ENCODE data around the gene SNED1. TPM values are rescaled to one million over a fixed set of nuclear protein-coding genes. Genes with fewer than 3 reads are reported as not detected.

The SNED1 gene
- total and polyA plus RNA-seq, 4 donors, result 0.65 to 18.1 (median 2.8) TPM

DNA sequence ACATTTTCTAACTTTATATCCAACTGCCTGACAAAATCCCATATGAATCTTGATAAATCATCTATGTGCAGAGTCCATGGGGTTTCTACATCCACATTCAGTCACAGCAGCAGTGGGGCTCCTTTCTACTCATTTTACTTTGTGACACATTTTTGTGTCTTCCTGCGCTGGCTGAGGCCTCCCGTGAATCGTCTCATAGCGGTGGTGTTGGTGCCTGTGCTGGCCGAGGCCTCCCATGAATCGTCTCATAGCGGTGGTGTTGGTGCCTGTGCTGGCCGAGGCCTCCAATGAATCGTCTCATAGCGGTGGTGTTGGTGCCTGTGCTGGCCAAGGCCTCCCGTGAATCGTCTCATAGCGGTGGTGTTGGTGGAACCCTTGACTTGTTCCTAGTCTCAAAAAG is 17.0 kb downstream of the SNED1 start (continued):
- no peak for TF ChIP-seq ATF3 (IDR thresholded peaks at IDR 0.05)

DNA sequence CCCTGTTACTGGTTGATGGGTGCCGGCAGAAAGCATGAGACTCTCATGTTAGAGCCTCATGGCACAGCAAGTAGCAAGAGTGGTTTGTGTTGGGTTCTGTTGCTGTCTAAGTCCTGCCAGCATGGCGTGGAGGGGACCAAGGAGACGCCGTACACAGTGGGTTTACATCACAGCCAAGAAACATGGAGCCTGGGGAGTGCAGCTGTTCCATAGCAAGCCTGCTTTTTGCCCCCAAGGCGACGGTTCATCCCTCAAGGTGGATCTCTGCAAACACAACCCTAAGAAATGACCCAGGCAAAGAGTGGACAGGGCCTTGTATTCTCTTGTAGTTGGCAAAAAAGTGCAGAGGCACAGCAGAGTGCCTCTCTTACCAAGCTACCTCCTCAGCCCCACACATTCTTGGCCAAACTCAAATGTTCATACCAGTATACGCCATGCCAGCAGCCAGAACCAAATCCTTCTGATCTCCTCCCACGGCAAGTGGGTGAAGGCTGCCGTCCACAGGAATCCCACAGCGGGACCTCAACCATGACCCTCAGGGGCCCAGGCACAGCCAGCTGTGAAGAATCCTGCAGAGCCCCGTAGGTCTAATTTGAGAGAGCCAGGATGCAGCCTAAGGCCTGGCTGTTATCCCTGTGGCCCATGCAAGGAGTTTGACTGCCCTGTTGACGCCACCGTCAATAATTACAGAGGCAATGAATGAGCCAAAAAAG is 19.0 kb downstream of the SNED1 start:
- Histone ChIP-seq H3K9me3 (ENCODE audit: control insufficient read depth in 4 of 4, low read length in 3 of 4) (no peaks in the 10 kb centered on the region), H3K9ac (ENCODE audit: low read depth in 1 of 2, low read length in 2 of 2) (no peak overlapping the region), H3K4me1 (ENCODE audit: control insufficient read depth in 4 of 4, insufficient read depth in 4 of 4, low read length in 3 of 4) (no peaks in the 10 kb centered on the region), H3K4me3 (ENCODE audit: low read depth in 1 of 3, low read length in 3 of 3) (no peak overlapping the region), H3K36me3 (ENCODE audit: control insufficient read depth in 4 of 4, insufficient read depth in 3 of 4, low read depth in 1 of 4, low read length in 3 of 4) (peaks cover 0 to 15% (median 4%) of the 10 kb centered on the region in 4 donors), H3K27me3 (ENCODE audit: control insufficient read depth in 4 of 4, insufficient read depth in 4 of 4, low read length in 3 of 4) (no peaks in the 10 kb centered on the region), H3K27ac (ENCODE audit: low read depth in 1 of 2, low read length in 2 of 2) (no peak overlapping the region)
- peak; percentile 10 for DNase-seq (ENCODE audit: low spot score)
- WGBS, result 95% methylated on average over 13 of the region's 13 CpGs
- TF ChIP-seq YY1 (IDR thresholded peaks at IDR 0.05), result no peak
- TF ChIP-seq CTCF (IDR thresholded peaks at IDR 0.05; ENCODE audit: low read depth, low read length, missing input control), result no peak
- no peak for TF ChIP-seq RXRA (IDR thresholded peaks at IDR 0.05)
- no peak for TF ChIP-seq TAF1 (conservative IDR thresholded peaks at IDR 0.05)
- no peak for TF ChIP-seq HNF4A (conservative IDR thresholded peaks at IDR 0.05)
- no peak for TF ChIP-seq NR2F2 (IDR thresholded peaks at IDR 0.05)

DNA sequence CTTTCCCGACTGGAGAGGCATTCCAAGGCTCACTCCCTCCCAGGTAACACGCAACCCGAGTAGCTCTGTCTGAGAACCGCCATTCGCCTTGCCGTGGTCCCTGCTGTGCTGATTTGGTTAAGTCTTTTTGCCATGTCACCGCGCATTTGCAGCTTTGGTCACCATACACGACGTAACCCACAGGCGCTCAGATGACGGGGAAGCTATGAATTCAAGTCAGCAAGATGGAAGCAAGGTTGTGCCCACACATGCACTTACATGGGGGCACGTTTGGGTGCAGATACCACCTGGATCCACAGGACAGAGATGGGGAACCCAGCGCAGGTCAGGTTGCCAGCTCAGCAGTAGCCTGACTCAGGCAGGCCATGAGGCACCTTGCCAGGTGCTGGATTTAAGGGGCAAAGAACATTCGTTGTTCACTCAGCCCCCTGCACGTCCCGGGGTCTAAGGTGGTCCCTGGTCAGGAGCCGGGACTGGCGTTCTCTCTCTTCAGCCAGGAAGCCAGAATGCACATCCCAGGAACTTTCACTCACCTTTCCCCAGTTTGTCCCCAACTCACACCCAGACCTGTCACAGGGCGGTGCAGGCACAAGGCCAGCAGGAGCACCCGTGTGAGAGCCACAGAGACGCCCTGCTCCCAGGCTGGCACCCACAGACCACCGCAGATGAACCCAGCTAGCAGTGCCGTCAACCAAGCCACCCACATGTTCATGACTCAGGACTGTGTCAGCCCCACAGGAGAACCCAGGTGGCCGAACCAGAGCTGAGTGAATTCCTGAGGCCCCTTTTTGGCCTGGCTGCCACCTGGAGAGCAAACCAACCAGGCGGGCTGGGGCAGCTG is 19.9 kb downstream of the SNED1 start:
- DNase-seq (ENCODE audit: low spot score), result no peak
- 94% methylated on average over 26 of the region's 26 CpGs for WGBS

More for the DNA sequence above, 19.9 kb downstream of the SNED1 start:
- no peak overlapping the region for H3K9ac ChIP-seq (ENCODE audit: low read depth in 1 of 2, low read length in 2 of 2)
- TF ChIP-seq MAX (IDR thresholded peaks at IDR 0.05), result no peak
- no peak for TF ChIP-seq RXRA (IDR thresholded peaks at IDR 0.05)
- TF ChIP-seq SP1 (IDR thresholded peaks at IDR 0.05), result no peak
- no peak for TF ChIP-seq REST (IDR thresholded peaks at IDR 0.05)
- TF ChIP-seq NR2F2 (IDR thresholded peaks at IDR 0.05), result no peak
- TF ChIP-seq CTCF (IDR thresholded peaks at IDR 0.05; ENCODE audit: low read depth, low read length, missing input control), result no peak
- TF ChIP-seq, protein P1, sequence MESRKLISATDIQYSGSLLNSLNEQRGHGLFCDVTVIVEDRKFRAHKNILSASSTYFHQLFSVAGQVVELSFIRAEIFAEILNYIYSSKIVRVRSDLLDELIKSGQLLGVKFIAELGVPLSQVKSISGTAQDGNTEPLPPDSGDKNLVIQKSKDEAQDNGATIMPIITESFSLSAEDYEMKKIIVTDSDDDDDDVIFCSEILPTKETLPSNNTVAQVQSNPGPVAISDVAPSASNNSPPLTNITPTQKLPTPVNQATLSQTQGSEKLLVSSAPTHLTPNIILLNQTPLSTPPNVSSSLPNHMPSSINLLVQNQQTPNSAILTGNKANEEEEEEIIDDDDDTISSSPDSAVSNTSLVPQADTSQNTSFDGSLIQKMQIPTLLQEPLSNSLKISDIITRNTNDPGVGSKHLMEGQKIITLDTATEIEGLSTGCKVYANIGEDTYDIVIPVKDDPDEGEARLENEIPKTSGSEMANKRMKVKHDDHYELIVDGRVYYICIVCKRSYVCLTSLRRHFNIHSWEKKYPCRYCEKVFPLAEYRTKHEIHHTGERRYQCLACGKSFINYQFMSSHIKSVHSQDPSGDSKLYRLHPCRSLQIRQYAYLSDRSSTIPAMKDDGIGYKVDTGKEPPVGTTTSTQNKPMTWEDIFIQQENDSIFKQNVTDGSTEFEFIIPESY (IDR thresholded peaks at IDR 0.05), result no peak
- no peak for TF ChIP-seq HNF4A (conservative IDR thresholded peaks at IDR 0.05)
- no peak for TF ChIP-seq JUND (IDR thresholded peaks at IDR 0.05)
- TF ChIP-seq TAF1 (conservative IDR thresholded peaks at IDR 0.05), result no peak
- no peak for TF ChIP-seq ATF3 (IDR thresholded peaks at IDR 0.05)
- TF ChIP-seq FOXA1 (IDR thresholded peaks at IDR 0.05), result no peak
- TF ChIP-seq HNF4G (IDR thresholded peaks at IDR 0.05), result no peak
- TF ChIP-seq EGR1 (IDR thresholded peaks at IDR 0.05; ENCODE audit: low read depth in 2 of 2), result no peak
- TF ChIP-seq YY1 (IDR thresholded peaks at IDR 0.05), result no peak
- TF ChIP-seq RAD21 (IDR thresholded peaks at IDR 0.05), result no peak
- TF ChIP-seq FOXA2 (IDR thresholded peaks at IDR 0.05), result no peak
- H3K9me3 ChIP-seq (ENCODE audit: control insufficient read depth in 4 of 4, low read length in 3 of 4), result no peaks in the 10 kb centered on the region
- no peak overlapping the region for H3K27ac ChIP-seq (ENCODE audit: low read depth in 1 of 2, low read length in 2 of 2)
- no peak overlapping the region for H3K4me3 ChIP-seq (ENCODE audit: low read depth in 1 of 3, low read length in 3 of 3)
- H3K27me3 ChIP-seq (ENCODE audit: control insufficient read depth in 4 of 4, insufficient read depth in 4 of 4, low read length in 3 of 4), result no peaks in the 10 kb centered on the region
- H3K36me3 ChIP-seq (ENCODE audit: control insufficient read depth in 4 of 4, insufficient read depth in 3 of 4, low read depth in 1 of 4, low read length in 3 of 4), result peaks cover 0 to 15% (median 5%) of the 10 kb centered on the region in 4 donors
- H3K4me1 ChIP-seq (ENCODE audit: control insufficient read depth in 4 of 4, insufficient read depth in 4 of 4, low read length in 3 of 4), result no peaks in the 10 kb centered on the region
